Astrocyte of the cerebellum (primary cell): ENCODE measurements around the gene IGSF21.

Experiments
- DNase-seq: peaks from one replicate; pipeline ENCODE4 v3.0.0-alpha.2; 2011; ENCODE audit warnings: low read depth
- H3K4me3 ChIP-seq: 2 replicates; pipeline ENCODE4 v1.5.1; 2011; ENCODE audit warnings: mild to moderate bottlenecking, low read depth, low read length, moderate library complexity
- in situ Hi-C: cut with HindIII; loops from 2 replicates; pipeline ENCODE4 v1.10.0; 2017; ENCODE audit warnings: low sequenced_read_pairs
- TF ChIP-seq, protein P1 (sequence below): IDR thresholded peaks from 2 replicates; pipeline ENCODE4 v1.5.1; 2012; ENCODE audit warnings: low read length, low read depth, moderate library complexity, mild to moderate bottlenecking; ENCODE audit errors: missing control alignments

IGSF21 gene

DNA sequence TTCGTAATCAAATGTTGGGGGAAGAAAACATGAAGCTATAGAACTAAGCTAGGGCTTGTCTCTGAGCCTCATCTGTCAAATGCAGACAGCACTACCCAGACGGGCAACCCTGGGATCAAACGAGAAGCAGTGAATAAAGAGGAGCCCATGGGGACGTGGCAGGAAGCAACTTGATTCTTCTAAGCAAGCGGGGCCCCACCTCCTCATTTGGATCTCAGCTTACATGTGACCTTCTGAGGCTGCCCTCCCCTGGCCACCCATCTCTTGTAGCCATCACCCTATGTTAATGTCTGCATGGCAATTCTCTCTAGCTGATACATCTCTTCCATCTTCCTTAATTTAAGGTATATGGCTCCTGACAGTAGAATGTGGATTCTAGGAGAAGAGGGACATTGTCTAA, 171.3 kb downstream of the IGSF21 start:
- in situ Hi-C loops, result no loop called here
- H3K4me3 ChIP-seq, result no peak overlapping the region
- no peak for DNase-seq
- TF ChIP-seq, protein P1, sequence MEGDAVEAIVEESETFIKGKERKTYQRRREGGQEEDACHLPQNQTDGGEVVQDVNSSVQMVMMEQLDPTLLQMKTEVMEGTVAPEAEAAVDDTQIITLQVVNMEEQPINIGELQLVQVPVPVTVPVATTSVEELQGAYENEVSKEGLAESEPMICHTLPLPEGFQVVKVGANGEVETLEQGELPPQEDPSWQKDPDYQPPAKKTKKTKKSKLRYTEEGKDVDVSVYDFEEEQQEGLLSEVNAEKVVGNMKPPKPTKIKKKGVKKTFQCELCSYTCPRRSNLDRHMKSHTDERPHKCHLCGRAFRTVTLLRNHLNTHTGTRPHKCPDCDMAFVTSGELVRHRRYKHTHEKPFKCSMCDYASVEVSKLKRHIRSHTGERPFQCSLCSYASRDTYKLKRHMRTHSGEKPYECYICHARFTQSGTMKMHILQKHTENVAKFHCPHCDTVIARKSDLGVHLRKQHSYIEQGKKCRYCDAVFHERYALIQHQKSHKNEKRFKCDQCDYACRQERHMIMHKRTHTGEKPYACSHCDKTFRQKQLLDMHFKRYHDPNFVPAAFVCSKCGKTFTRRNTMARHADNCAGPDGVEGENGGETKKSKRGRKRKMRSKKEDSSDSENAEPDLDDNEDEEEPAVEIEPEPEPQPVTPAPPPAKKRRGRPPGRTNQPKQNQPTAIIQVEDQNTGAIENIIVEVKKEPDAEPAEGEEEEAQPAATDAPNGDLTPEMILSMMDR, result no peak

DNA sequence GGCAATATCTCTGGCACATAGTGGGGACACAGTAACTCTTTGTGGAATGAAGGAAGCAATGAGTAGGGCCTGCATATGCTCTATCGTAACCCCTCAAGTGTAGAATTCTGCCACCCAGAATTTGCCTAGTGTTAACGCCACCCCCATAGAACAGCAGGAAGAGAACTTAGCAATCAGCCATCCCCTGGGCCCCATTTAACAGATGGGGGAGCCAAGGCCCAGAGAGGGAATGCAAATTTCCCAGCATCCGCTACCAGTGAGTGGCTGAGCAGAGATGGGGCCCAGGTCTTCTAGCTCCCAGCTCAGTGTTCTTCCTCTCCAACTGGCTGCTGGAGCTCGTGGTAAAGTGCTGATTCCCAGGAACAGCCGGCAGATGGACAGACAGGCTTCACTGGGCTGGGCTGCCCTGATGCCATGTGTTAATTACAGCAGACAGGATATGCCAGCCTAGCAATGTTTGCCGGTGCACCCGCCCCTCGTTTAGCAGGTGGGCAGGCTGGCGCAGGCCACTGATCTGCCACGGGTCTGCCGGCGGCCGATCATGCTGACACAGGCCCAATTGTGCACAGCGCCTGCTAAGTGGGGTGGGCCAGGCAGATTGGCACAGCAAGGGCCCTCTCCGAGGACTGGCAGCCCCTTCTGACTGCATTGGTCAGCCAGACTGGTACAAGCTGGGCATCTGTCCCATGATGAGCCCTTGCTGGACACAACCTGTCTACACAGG, 171.9 kb downstream of the IGSF21 start:
- in situ Hi-C loops, result no loop called here
- no peak overlapping the region for H3K4me3 ChIP-seq
- TF ChIP-seq, protein P1, result no peak
- DNase-seq, result no peak

DNA sequence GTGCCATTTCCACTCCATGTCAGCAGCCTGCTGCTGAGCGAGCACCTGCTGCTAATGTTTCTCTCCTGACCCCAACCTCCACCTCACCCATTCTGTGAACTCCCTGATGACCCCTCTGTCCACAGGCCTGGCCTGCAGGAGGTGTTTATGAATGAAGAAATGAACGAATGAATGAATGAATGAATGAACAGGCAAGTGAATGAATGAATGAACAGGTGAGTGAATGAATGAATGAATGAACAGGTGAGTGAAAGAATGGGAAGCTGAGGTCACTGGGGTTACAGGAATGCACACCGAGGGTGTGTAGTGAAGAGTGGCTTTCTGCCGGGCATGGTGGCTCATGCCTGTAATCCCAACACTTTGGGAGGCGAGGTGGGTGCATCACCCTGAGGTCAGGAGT, 173.4 kb downstream of the IGSF21 start:
- in situ Hi-C loops, result no loop called here
- DNase-seq, result no peak
- TF ChIP-seq, protein P1, result no peak
- H3K4me3 ChIP-seq, result no peak overlapping the region

DNA sequence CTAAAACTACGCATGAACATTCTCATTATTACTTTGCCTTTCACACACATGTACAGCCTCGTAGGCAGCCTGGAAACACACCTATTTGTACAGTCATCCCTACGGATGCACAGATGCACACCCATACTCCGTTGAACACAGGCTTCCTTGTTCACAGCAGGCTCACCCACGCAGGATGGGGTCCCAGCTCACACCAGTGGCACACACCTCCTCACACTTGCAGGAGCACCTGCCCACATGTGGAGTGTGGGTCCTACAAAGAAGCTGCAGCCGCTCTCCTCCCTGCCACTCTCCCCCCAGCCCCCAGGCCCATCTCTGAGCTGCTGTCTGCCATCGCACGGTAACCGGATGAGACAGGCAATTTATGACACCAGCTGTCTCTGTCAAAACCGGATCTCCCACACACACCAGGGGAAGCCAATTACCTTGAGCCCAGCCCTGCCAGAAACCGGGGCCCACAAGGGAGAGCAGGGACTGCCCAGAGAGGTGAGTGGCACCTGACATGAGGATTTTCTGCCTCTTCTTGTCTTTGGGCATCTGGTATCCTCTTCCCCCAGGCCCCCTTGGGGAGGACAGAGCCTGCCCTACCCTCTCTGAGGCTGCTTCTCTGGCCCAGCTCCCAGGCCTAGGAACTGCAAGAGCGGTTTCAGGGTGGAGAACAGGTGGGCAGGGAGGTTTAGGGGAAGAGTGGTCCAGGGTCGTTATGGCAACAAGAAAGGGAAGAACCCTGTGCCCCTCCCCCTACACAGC, 175.4 kb downstream of the IGSF21 start:
- in situ Hi-C loops, result no loop called here
- TF ChIP-seq, protein P1, result no peak

DNA sequence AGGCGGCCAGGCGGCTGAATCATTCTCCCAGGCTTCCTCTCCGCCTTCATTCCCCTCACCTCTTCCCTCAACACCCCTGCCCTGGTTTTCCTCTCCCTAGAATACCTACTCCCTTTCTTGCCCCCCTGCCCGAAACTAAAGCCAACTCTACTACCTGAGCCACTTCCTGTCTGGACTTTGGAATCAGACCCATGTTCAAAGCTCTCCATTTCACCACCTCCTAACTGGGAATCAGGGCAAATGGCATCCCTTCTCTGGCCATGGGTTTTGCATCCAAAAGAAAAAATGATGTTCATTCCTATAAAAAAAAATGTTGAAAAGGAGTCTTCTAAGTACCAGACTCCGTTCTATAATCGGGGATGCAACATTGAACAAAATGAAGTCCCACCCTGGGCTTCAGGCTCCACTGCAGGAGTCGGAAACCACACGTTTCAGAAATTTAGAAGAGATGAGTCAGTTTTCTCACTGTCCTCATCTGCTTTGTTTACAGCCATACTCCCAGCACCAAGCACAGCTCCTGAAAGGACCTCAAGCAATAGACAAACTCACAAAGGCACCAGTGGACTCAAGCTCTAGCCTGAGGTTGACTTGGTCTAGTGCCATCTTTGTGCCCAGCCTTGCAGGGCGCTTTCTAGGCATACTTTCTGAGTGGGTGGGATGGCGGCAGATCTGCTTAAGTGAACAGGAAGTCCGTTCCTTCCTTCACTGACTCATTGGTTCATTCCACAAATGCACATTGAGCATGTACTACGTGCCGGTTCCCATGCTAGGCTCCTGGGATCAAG, 176.2 kb downstream of the IGSF21 start:
- TF ChIP-seq, protein P1, result no peak
- no peak overlapping the region for H3K4me3 ChIP-seq
- no peak for DNase-seq
- in situ Hi-C loops, result no loop called here

More for the DNA sequence above, 175.4 kb downstream of the IGSF21 start:
- no peak for DNase-seq
- H3K4me3 ChIP-seq, result no peak overlapping the region

DNA sequence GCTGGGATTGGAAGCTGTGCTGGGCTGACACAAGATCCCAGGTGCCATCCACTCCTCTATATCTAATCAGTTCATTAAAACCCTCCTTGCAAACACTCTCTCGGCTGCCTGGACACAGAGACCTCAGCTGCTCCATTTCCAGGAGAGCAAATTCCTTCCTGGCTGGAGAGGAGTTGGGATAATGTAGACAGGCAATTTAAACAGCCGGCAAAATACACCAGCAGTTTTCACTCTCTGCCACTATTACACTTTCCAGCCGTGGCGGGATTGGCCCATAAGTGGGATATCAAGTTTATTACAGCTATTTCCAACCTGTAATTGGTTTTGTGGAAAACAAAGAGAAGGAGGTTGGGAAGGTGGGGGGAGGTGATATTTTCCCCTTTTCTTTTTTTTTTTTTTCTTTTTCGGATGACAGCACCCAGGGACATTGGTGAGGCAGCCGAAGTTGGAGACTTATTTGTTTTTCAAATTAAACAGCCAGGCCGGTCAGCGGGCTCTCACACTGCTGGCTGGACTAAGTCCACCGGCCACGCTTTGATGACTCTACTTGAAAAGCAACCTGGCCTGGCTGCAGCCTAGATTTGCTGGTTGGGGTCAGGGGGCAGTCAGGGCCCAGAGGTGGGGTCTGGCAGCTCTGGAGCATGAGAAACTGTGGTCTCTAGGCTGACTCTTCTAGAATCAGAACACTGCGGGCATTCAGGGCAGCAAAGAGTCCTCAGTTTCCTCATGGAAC, 177.4 kb downstream of the IGSF21 start:
- in situ Hi-C loops, result no loop called here
- H3K4me3 ChIP-seq, result no peak overlapping the region
- TF ChIP-seq, protein P1, result no peak
- DNase-seq, result no peak
